ENCODE measurements around the gene CDRT15.
"Not testable (repeated sequence)": the region's sequence is repeated elsewhere in the genome, so short reads cannot be mapped to it uniquely, and the experiment has no call there.

DNA sequence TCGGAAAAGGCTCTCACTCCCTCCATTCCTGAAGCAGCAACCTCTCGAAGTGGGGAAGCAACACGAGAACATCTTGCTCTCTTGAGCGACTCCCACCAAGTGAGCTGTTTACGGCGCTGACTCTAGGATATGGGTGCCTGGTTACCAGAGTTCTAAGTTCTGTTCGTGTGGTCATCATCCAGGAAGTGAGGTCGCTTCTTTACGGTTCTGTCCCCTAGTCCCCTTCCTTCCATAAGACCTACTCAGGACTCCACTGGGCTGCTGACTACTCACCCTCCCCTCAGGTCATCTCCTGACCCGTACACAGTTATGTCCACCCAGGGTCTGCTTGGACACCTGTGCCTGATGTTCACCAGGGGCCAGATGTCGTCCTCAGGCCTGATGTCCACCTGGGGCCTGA lies at the start of gene CDRT15:
- TF ChIP-seq, protein P1, sequence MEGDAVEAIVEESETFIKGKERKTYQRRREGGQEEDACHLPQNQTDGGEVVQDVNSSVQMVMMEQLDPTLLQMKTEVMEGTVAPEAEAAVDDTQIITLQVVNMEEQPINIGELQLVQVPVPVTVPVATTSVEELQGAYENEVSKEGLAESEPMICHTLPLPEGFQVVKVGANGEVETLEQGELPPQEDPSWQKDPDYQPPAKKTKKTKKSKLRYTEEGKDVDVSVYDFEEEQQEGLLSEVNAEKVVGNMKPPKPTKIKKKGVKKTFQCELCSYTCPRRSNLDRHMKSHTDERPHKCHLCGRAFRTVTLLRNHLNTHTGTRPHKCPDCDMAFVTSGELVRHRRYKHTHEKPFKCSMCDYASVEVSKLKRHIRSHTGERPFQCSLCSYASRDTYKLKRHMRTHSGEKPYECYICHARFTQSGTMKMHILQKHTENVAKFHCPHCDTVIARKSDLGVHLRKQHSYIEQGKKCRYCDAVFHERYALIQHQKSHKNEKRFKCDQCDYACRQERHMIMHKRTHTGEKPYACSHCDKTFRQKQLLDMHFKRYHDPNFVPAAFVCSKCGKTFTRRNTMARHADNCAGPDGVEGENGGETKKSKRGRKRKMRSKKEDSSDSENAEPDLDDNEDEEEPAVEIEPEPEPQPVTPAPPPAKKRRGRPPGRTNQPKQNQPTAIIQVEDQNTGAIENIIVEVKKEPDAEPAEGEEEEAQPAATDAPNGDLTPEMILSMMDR (optimal IDR thresholded peaks at IDR 0.05 in 1 of 3, IDR thresholded peaks at IDR 0.05 in 1 of 3, conservative IDR thresholded peaks at IDR 0.05 in 1 of 3; ENCODE audit: extremely low read depth in 1 of 3, insufficient read depth in 2 of 3, low read length in 3 of 3) = not testable (repeated sequence)
- TF ChIP-seq EZH2 (IDR thresholded peaks at IDR 0.05; ENCODE audit: low read length) = not testable (repeated sequence)
